DMS153 (cell line): ENCODE measurements around the gene MOV10.
A peak's percentile ranks its signal among the peaks of the same experiment; 100 is the strongest.

Experiments used
- DNase-seq: peaks from one replicate; lab custom pipeline; 2025; lab: John Stamatoyannopoulos, UW

Gene MOV10

DNA sequence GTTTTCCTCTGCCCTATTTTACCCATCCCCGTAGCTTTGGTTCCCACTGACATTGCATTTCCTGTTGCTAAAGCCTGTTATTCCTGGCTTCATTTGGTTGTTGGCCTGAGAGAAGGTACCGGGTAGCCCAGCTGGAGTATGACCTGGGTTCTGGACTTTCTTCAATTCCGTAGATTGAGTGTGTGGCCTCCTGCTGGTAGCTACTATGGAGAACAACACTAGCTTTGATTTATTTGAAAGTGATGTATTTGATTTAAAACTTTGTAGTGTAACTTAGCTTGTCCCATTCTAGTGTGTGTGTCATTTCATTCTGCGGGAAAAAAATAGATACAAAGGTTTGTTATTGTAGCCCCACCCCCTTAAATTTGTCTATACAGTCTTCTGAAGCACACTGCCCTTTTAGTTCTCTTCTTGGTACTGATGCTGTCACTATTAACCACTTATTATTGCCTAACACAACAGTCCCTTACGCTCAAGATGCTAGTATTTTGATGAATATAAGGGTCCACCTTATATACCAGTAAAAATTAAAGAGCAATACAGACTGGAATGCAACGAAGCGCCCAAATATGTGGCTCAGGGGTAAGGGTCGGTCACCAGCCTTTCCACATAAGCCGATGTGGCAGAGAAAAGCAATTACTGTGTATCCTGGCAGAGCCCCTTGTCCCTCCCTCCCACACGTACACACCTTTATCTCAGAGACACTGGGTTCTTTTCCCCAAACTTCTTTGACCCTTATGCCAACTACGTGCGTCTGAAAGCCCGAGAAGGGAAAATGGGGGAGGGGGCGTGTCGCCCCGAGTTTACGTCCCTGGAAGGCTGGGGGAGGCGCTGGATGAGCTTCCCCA lies 643 bp upstream of the MOV10 start:
- DNase-seq, result peak; percentile 4

- no peak for DNase-seq
Observed at GRCh38 chr1:112674986-112675727, 698 bp downstream of the MOV10 start.

DNA sequence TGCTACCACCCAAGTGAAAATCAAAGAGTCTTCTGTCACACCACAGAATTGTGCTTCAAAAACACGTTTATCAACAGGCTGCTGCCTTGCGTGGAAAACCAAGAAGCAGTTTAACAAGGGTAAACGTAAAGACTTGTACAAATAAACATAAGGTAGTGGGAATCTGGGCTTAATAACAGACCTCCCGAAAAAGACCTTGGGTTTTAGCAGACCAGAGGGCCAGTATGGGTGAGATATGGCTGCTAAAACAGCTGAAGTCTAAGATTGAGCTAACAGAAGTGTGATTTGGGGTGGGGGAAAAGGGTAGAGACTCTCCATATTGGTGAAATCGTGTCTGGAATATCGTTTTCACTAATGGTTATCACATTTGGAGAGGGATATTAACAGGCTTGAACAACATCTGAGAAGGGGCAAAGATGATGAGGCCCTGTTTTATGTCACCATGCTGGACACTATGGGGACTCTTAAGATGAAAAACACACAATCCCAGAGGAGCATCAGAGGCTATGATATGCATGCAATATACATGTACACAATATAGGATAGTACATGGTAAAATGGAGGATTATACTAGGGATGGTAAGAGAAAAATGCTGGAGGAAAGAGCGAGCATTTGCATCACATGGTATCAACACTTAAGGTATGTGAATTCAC lies 1.4 kb downstream of the MOV10 start:
- no peak for DNase-seq

GRCh38 chr1:112676543-112676942 lies 2.1 kb downstream of the MOV10 start:
- DNase-seq, result no peak

DNA sequence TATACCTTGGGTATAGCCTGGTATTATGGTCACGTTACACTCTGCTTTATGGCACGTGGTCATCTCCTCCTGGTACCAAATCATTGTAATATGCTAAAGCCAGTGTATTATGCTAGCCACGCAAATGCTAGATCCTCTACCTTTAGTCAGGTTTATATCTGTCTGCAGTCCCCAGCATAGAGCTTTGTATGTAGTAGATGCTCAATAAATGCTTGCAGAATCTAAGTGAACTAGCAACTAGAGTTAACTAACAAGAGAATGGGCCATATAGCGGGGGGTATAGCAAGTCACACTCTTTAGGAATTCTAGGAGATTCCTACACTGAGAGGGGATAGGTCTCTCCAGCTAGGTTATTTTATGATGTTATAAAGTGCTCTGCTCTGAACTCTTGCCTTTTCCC lies 3.0 kb downstream of the MOV10 start:
- no peak for DNase-seq

- no peak for DNase-seq
Observed at GRCh38 chr1:112678605-112679004, 4.1 kb downstream of the MOV10 start.

- DNase-seq, result no peak
Observed at GRCh38 chr1:112685913-112686312, 11.5 kb downstream of the MOV10 start.

DNA sequence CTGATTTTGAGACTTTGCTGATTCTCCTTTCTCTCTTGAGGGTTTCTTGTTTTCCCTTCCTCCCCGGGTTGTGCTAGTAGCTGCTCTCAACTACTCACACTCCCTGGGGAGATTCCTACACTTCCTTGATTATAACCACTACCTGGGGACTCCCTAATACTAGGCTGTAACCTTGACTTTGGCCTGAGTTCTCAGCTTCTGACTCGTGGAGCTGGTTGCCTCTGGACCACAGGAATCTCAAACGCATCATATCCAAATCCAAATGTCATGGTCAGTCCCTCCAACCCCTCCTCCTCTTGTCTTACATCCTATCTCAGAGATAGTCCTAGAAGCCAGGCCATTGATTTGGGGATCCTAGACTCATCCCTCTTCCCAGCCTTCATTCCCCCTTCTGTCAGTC lies 12.0 kb downstream of the MOV10 start:
- no peak for DNase-seq

GRCh38 chr1:112686835-112687234 lies 12.4 kb downstream of the MOV10 start:
- DNase-seq, result no peak

- no peak for DNase-seq
Observed at GRCh38 chr1:112687361-112687760, 12.9 kb downstream of the MOV10 start.

- DNase-seq, result no peak
Observed at GRCh38 chr1:112687785-112688496, 13.5 kb downstream of the MOV10 start.

DNA sequence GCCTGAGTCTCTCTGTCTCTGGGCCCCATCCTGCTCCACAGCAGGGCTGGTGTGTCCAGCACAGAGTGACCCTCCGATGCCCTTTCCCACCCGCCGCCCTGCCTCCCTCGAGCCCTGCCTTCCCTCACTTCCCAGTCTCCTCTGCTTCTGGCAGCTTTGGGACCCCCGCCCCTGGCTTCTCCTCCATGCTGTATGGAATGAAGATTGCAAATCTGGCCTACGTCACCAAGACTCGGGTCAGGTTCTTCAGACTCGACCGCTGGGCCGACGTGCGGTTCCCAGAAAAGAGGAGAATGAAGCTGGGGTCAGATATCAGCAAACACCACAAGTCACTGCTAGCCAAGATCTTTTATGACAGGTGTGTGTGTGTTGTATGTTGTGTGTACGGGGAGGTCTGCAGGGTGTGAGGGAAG lies 14.3 kb downstream of the MOV10 start:
- no peak for DNase-seq

DNA sequence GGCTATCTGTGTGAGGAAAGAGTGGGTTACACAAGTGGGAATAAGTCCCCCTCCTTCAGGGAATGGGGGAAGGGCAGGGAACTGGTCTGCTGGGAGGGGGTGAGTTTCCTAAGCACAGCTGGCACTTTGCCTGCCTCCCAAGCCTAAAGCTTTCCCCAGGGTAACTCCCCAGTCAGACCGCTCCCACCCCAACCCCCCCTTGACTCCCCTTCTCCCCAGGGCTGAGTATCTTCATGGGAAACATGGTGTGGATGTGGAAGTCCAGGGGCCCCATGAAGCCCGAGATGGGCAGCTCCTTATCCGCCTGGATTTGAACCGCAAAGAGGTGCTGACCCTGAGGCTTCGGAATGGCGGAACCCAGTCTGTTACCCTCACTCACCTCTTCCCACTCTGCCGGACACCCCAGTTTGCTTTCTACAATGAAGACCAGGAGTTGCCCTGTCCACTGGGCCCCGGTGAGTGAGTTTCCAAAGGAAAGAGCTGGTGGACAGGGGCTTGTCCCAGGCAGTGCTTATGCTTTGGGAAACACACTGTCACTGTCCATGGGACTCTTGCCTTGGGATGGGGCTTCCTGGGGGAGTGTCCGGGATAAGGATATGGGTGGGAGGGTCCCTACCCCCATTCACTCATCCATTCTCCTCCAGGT lies 14.9 kb downstream of the MOV10 start:
- DNase-seq, result no peak

DNA sequence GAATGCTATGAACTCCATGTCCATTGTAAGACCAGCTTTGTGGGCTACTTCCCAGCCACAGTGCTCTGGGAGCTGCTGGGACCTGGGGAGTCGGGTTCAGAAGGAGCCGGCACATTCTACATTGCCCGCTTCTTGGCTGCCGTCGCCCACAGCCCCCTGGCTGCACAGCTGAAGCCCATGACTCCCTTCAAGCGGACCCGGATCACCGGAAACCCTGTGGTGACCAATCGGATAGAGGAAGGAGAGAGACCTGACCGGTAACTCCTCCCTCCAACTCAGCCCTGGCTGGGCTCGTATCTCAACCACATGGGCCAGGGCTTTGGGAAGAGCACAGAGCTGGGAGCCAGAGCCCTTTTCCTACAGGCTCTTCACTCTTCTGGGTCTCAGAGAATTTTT lies 15.4 kb downstream of the MOV10 start:
- DNase-seq, result no peak

DNA sequence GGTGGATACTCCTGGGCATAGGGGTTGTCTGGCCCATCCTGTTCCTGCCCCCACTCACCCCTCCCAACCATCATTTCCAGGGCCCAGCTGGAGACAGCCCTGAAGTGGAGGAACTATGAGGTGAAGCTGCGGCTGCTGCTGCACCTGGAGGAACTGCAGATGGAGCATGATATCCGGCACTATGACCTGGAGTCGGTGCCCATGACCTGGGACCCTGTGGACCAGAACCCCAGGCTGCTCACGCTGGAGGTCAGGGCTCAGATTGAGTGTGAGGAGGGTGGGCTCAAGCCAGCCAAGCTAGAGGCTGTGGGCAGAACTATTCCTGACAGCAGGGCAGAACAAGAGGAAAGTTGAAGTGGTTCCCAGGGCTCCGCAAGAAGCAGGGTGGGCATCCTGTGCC lies 18.2 kb downstream of the MOV10 start:
- no peak for DNase-seq

- no peak for DNase-seq
Observed at GRCh38 chr1:112693821-112694220, 19.4 kb downstream of the MOV10 start.

- DNase-seq, result no peak
Observed at GRCh38 chr1:112694363-112694929, 20.0 kb downstream of the MOV10 start.

- DNase-seq, result no peak
Observed at GRCh38 chr1:112695276-112695675, 20.8 kb downstream of the MOV10 start.

- no peak for DNase-seq
Observed at GRCh38 chr1:112696578-112697314, 22.3 kb downstream of the MOV10 start.

- no peak for DNase-seq
Observed at GRCh38 chr1:112697781-112698201, 23.3 kb downstream of the MOV10 start.
